Breast epithelium (tissue), 4 donors: ENCODE measurements around the gene SC5D. TPM values are rescaled to one million over a fixed set of nuclear protein-coding genes. Genes with fewer than 3 reads are reported as not detected.

Source experiments
- DNase-seq, 2 donors: peaks; one replicate each; pipeline ENCODE4 v3.0.0-alpha.2; 2019; ENCODE audit warnings: low spot score in 2 of 2
- H3K27ac ChIP-seq, 2 donors: fragments of 200-600 bp; sonication (generic) in 1 of 2; one replicate each; pipeline ENCODE4 v1.5.1; 2016 to 2019; ENCODE audit warnings: mild to moderate bottlenecking in 1 of 2
- H3K27me3 ChIP-seq, 2 donors: fragments of 200-600 bp; sonication (generic) in 1 of 2; one replicate each; pipeline versions ENCODE4 v1.5.1 to v1.6.0; 2017 to 2019; ENCODE audit warnings: control low read depth in 1 of 2, mild to moderate bottlenecking in 1 of 2
- H3K36me3 ChIP-seq: fragments of 200-600 bp; one replicate; pipeline ENCODE4 v1.5.1; 2019
- H3K4me1 ChIP-seq, 2 donors: fragments of 200-600 bp; sonication (generic); one replicate each; pipeline ENCODE4 v1.5.1; 2016 to 2019; ENCODE audit warnings: control low read depth in 1 of 2
- H3K4me3 ChIP-seq, 3 donors: fragments of 200-600 bp; sonication (generic); 1 replicate in 2 of 3; 2 replicates in 1 of 3; pipeline ENCODE4 v1.5.1; 2016 to 2019; ENCODE audit warnings: mild to moderate bottlenecking in 3 of 3, moderate library complexity in 2 of 3
- H3K9me3 ChIP-seq, 2 donors: fragments of 200-600 bp; sonication (generic) in 1 of 2; one replicate each; pipeline ENCODE4 v1.5.1; 2016 to 2019; ENCODE audit warnings: control low read depth in 1 of 2
- POLR2A ChIP-seq: fragments of 450-650 bp; IDR thresholded peaks from one replicate; pipeline ENCODE4 v1.6.1; 2016; ENCODE audit warnings: antibody characterized with exemption, mild to moderate bottlenecking, moderate library complexity
- POLR2AphosphoS5 ChIP-seq, 3 donors: sonication (generic); formaldehyde crosslinking; IDR thresholded peaks; one replicate each; pipeline ENCODE4 v1.6.1; 2017; ENCODE audit warnings: antibody characterized with exemption in 3 of 3
- intact Hi-C: fragments of 100-400 bp; cut with DNase I; formaldehyde crosslinking; loops from one replicate; pipeline ENCODE4 v1.15.1; 2023; ENCODE audit warnings: low total_unique reads
- total RNA-seq, 3 donors: library from RNA; depleted of rRNA; stranded (reverse); fragments of >200 nt; gene quantifications; one replicate each; pipeline ENCODE4 v1.1.0, GENCODE V29; 2016
- TF ChIP-seq, protein P1 (sequence below), 3 donors: fragments of 450-650 bp; IDR thresholded peaks; one replicate each; pipeline ENCODE4 v1.5.1; 2016 to 2017; ENCODE audit warnings: antibody characterized with exemption in 3 of 3, mild to moderate bottlenecking in 3 of 3, moderate library complexity in 3 of 3

The SC5D gene
- total RNA-seq, 3 donors from 2014 or later = 25.8 to 54.7 (median 51.5) TPM

DNA sequence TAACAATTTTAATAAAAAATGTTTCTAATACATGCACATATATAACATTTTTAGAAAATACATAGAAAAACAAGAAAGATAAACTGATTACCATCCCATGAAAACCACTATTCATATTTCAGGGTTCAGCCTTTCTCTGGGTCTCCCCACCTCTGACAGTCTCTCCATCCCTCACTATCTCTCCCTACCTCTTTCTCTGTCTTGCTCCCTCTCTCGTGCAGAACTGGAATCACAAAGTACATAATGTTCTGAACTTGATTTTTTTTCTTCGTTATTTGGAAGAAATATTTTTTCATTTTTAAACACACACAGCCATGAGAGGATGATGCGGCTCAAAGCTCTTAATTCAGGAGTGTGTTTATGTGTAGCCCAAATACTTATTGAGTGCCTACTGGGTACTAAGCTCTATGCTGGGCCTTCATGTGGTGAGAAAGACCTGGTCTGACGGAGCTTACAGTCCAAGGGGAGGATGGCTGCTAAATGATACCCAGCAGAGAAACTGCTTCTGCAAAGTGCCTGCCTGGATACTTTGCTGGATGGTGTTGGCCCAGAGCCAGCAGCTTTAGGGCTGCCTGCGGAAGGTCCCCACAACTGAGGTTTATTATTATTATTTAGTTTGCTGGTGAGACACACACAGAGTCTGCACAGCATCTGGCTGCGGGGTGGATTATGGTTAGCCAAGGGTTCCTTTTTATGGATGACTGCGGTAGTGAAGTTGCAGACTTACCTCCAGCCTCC, 42.6 kb downstream of the SC5D start:
- Histone ChIP-seq H3K4me3 (no peak overlapping the region), H3K36me3 (no peaks in the 10 kb centered on the region), H3K27me3 (no peaks in the 10 kb centered on the region), H3K27ac (no peak overlapping the region), H3K4me1 (no peaks in the 10 kb centered on the region), H3K9me3 (no peaks in the 10 kb centered on the region)
- intact Hi-C loops = loop anchor here (5.0 to 10.0 kb wide), 2 partner anchors 260 to 728 kb away; no protein-coding TSS in a partner anchor
- TF ChIP-seq POLR2AphosphoS5 (IDR thresholded peaks at IDR 0.05) (no peak), POLR2A (no peak)
- TF ChIP-seq, protein P1, sequence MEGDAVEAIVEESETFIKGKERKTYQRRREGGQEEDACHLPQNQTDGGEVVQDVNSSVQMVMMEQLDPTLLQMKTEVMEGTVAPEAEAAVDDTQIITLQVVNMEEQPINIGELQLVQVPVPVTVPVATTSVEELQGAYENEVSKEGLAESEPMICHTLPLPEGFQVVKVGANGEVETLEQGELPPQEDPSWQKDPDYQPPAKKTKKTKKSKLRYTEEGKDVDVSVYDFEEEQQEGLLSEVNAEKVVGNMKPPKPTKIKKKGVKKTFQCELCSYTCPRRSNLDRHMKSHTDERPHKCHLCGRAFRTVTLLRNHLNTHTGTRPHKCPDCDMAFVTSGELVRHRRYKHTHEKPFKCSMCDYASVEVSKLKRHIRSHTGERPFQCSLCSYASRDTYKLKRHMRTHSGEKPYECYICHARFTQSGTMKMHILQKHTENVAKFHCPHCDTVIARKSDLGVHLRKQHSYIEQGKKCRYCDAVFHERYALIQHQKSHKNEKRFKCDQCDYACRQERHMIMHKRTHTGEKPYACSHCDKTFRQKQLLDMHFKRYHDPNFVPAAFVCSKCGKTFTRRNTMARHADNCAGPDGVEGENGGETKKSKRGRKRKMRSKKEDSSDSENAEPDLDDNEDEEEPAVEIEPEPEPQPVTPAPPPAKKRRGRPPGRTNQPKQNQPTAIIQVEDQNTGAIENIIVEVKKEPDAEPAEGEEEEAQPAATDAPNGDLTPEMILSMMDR (IDR thresholded peaks at IDR 0.05) = peak in 1 of 3 donors; percentile 16
- no peak for DNase-seq

DNA sequence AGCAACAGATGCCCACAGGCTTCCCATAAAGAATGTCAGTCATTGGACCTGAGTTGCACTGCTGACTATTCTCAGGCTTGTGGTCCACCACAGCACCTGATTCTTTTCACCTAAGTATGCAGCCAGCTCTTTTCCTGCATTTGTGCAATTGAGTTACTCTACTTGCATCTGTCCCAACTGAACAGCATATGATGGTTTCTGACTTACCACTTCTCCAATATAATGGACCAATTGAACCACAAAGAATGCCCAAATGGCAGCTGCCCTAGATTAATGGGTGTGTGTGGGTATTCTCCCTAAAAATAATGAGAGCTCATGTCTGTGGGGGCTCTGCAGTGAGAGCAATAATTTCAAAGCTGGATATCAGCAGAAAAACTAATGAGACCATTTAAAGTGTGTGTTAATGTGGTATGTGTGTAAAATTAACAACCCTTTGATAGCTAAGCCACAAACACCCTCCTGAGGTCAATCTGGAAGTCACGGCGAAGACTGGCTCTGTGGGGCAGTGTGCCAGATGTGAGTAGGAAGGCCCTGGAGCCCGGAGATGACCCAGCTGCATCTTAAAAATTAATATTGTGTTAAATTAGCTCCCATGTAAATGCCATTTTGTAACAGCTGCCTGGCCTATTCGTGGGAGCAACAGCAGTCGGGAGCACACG, 43.8 kb downstream of the SC5D start:
- H3K27ac ChIP-seq = no peak overlapping the region
- DNase-seq = no peak
- TF ChIP-seq, protein P1 (IDR thresholded peaks at IDR 0.05) = no peak
- TF ChIP-seq POLR2A = no peak
- TF ChIP-seq POLR2AphosphoS5 (IDR thresholded peaks at IDR 0.05) = no peak
- intact Hi-C loops = loop anchor here (10.0 kb wide), 1 partner anchor 258 kb away; no protein-coding TSS in a partner anchor
- no peaks in the 10 kb centered on the region for H3K9me3 ChIP-seq
- H3K4me3 ChIP-seq = no peak overlapping the region
- no peaks in the 10 kb centered on the region for H3K4me1 ChIP-seq
- no peaks in the 10 kb centered on the region for H3K36me3 ChIP-seq
- no peaks in the 10 kb centered on the region for H3K27me3 ChIP-seq

DNA sequence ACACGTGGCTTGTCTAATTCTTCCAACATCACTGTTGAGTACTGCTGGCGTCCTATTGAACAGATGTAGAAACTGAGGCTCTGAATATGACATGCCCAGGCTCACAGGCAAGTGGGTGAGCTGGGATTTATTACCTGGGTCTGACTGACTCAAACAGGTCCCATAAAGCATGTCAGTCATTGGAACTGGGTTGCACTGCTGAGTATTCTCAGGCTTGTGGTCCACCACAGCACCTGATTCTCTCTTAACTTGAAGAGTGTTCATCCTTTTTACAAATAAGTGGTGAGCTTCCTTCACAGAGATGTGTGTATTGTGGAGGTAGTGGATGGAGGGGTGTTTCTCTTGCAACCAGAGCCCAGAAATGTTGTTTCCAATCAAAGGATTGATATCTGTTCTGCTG, 44.5 kb downstream of the SC5D start:
- no peak for DNase-seq
- no peaks in the 10 kb centered on the region for H3K9me3 ChIP-seq
- H3K4me3 ChIP-seq = no peak overlapping the region
- no peaks in the 10 kb centered on the region for H3K36me3 ChIP-seq
- TF ChIP-seq, protein P1 (IDR thresholded peaks at IDR 0.05) = no peak
- TF ChIP-seq POLR2AphosphoS5 (IDR thresholded peaks at IDR 0.05) = no peak
- no peak for TF ChIP-seq POLR2A
- no peaks in the 10 kb centered on the region for H3K27me3 ChIP-seq
- peak overlapping the region in 1 of 2 donors; percentile 81 for H3K27ac ChIP-seq
- H3K4me1 ChIP-seq = no peaks in the 10 kb centered on the region
- intact Hi-C loops = loop anchor here (10.0 kb wide), 1 partner anchor 258 kb away; no protein-coding TSS in a partner anchor

DNA sequence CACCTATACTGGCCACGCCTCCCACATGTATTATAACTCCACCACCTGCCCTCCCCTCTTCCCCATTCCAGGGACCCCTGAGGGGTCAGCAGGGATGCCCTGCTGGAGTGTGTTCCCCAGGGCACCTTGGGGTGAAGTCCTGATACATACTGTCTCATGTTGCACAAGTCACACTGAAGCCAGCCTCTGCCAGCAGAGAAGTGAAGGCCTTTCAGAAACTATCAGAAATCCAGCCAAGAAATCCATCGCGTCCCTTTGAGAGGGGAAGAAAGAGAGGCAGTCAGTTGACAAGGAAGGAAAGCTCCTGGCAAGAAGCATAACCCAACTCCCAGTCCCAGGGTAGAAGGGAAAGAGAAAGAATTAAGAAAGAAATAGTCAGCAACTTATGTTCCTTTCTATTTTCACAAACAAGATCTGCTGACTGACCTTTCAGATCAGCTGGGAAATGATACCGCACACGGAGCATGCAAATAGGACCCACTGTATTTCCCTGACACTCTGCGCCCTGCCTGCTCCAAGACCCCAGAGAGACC, 45.2 kb downstream of the SC5D start:
- H3K27me3 ChIP-seq = no peaks in the 10 kb centered on the region
- peak in 1 of 2 donors; percentile 42 for DNase-seq
- no peaks in the 10 kb centered on the region for H3K36me3 ChIP-seq
- TF ChIP-seq POLR2AphosphoS5 (IDR thresholded peaks at IDR 0.05) (peak in 1 of 3 donors; percentile 31), POLR2A (no peak)
- intact Hi-C loops = loop anchor here (10.0 kb wide), 1 partner anchor 257 kb away; no protein-coding TSS in a partner anchor
- no peak overlapping the region for H3K4me3 ChIP-seq
- H3K4me1 ChIP-seq = no peaks in the 10 kb centered on the region
- H3K9me3 ChIP-seq = no peaks in the 10 kb centered on the region
- peak overlapping the region; percentile 63 to 81 for H3K27ac ChIP-seq

DNA sequence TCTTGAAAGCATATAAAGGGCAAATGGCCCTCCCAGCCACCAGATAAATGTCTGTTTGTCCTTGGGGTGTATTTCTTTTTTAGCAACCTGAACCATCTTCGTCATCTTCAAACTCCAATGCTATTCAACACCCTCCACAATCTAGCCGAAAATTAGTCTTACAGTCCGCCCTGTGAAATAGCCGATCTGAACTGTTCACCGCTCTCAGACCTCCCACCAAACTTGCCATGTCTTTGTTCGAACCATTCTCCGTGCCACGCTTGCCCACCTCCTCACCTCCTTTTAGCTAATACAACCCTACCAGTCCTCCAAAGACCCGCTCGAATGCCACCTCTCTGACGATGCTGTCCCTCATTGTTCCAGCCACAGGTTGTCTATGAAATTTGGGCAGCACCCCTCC, 46.0 kb downstream of the SC5D start:
- Histone ChIP-seq H3K36me3 (no peaks in the 10 kb centered on the region), H3K27me3 (no peaks in the 10 kb centered on the region), H3K4me3 (no peak overlapping the region), H3K4me1 (no peaks in the 10 kb centered on the region), H3K9me3 (no peaks in the 10 kb centered on the region), H3K27ac (peak overlapping the region; percentile 63 to 81)
- DNase-seq = no peak
- TF ChIP-seq, protein P1 (IDR thresholded peaks at IDR 0.05) = no peak
- TF ChIP-seq POLR2A = no peak
- TF ChIP-seq POLR2AphosphoS5 (IDR thresholded peaks at IDR 0.05) = no peak
- intact Hi-C loops = loop anchor here (10.0 kb wide), 1 partner anchor 256 kb away; no protein-coding TSS in a partner anchor
